Vagina (tissue), 2 donors: Measurements from ENCODE around the gene MBD1.
A peak's percentile ranks its signal among the peaks of the same experiment; 100 is the strongest.

ENCODE experiments used
- CTCF ChIP-seq, 3 experiments: fragments of 450-650 bp in 2 of 3; fragments of 200-600 bp in 1 of 3; sonication (generic) in 1 of 3; IDR thresholded peaks; one replicate each; pipeline ENCODE4 v1.5.1; 2017 to 2019; ENCODE audit warnings: antibody characterized with exemption in 3 of 3, mild to moderate bottlenecking in 2 of 3, moderate library complexity in 2 of 3
- POLR2A ChIP-seq, 2 donors: fragments of 450-650 bp; IDR thresholded peaks; one replicate each; pipeline ENCODE4 v1.6.1; 2017; ENCODE audit warnings: antibody characterized with exemption in 2 of 2, mild to moderate bottlenecking in 2 of 2, moderate library complexity in 2 of 2

GRCh38 chr18:50268022-50268747 is 13.1 kb downstream of the MBD1 start:
- TF ChIP-seq POLR2A (IDR thresholded peaks at IDR 0.05) (no peak), CTCF (IDR thresholded peaks at IDR 0.05) (peak in 1 of 3 experiments; percentile 51)
